ENCODE measurements around the gene EXOC8. TPM values are rescaled to one million over a fixed set of nuclear protein-coding genes. Genes with fewer than 3 reads are reported as not detected.

Gene EXOC8
- total and polyA plus RNA-seq, 2 experiments from 2014 or later: 4.9 to 12.6 TPM

DNA sequence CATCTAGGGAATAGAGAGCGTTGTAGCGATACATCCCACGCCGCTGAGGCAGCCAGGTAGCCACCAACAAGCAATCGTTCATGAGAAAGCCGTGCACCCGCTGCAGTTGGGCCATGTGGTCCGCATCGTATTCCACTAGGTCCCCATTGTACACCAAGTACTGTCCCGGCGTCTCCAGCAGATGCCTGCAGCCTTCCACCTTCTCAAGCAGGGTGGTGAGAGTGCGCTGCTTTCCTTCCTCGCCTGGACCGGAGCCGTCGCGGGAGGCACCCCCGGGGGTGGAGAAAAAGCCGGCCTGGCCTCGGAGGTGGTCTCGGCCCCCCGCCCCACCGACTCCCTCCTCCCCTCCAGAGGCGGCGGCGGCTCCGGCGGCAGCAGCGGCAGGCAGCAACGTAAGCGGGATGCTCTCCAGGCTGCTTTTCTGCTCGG, 595 bp downstream of the EXOC8 start:
- Histone ChIP-seq H3K27me3 (no peaks in the 10 kb centered on the region), H3K27ac (peak overlapping the region; percentile 61), H3K4me3 (peak overlapping the region; percentile 62), H3K36me3 (no peaks in the 10 kb centered on the region), H3K4me1 (ENCODE audit: low read depth) (peaks cover 43% of the 10 kb centered on the region), H3K9me3 (ENCODE audit: low read depth) (no peaks in the 10 kb centered on the region)
- TF ChIP-seq CTCF (IDR thresholded peaks at IDR 0.05; ENCODE audit: low read depth, low read length): no peak
- DNase-seq (ENCODE audit: low read depth in 1 of 2, low spot score in 1 of 2): no peak

DNA sequence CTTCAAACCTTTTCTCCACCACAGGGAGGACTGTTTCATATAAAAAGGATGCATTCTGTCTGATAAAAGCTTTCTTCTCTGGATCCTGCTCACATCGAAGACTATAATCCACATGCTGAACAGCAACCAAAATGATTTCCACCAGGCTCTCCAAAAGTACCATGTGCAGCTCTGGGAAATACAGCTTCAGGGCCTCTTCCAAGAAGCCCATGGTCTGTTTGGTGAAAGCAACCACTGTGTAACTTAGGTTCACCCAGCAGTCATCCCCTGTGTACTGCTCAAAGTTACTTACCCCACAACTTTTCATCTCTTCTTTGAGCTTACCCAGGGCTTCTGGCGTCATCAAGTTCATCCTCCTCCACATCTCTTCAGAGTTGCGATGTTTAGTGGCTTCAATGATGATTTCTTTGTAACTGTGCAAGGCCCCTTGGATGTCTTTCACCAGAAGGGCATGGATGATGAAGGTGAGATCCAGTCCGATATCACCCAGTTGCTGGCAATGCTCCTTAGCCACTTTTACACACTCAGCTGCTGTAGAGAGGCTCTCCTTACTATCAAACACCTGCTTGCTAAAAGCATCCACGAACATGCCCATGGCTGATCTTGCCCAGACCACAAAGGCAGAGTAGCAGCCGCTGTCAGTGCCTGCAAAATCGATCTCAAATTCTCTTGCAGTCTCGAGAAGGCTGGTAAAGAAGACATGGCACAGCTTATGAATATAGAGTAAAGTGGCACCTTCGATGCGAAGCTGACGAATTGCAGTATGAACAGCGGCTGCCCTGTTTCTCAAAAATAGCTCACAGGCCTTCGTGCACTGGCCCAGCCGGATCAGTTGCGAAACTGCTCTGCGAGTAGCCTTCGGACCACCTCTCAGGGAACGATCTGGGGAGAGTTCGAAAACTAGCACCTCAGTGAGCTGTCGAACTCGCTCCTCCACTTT, 1.7 kb downstream of the EXOC8 start:
- peak overlapping the region; percentile 62 for H3K4me3 ChIP-seq
- TF ChIP-seq CTCF (IDR thresholded peaks at IDR 0.05; ENCODE audit: low read depth, low read length): no peak
- H3K4me1 ChIP-seq (ENCODE audit: low read depth): peaks cover 43% of the 10 kb centered on the region
- H3K27me3 ChIP-seq: no peaks in the 10 kb centered on the region
- peak in 1 of 2 donors; percentile 29 for DNase-seq (ENCODE audit: low read depth in 1 of 2, low spot score in 1 of 2)
- H3K27ac ChIP-seq: peak overlapping the region; percentile 61
- no peaks in the 10 kb centered on the region for H3K9me3 ChIP-seq (ENCODE audit: low read depth)
- no peaks in the 10 kb centered on the region for H3K36me3 ChIP-seq

DNA sequence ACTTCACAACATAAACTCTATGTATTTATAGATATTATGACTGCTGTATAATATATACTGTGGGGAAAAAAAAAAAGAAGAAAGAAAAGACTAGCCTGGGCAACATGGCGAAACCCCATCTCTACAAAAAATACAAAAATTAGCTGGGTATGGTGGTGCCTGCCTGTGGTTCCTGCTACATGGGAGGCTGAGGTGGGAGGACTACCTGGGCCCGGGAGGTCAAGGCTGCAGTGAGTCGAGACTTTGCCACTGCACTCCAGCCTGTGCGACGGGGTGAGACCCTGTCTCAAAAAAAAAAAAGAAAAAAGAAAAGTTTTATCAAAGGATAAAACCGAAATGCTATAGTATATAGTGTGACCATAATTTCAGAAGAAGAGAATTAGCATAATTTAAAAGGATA, 2.7 kb downstream of the EXOC8 start:
- DNase-seq (ENCODE audit: low read depth in 1 of 2, low spot score in 1 of 2): no peak
- no peaks in the 10 kb centered on the region for H3K36me3 ChIP-seq
- H3K4me3 ChIP-seq: peak overlapping the region; percentile 62
- H3K27me3 ChIP-seq: no peaks in the 10 kb centered on the region
- H3K4me1 ChIP-seq (ENCODE audit: low read depth): peaks cover 43% of the 10 kb centered on the region
- no peaks in the 10 kb centered on the region for H3K9me3 ChIP-seq (ENCODE audit: low read depth)
- no peak for TF ChIP-seq CTCF (IDR thresholded peaks at IDR 0.05; ENCODE audit: low read depth, low read length)
- no peak overlapping the region for H3K27ac ChIP-seq

- DNase-seq (ENCODE audit: low read depth in 1 of 2, low spot score in 1 of 2): no peak
- no peak for TF ChIP-seq CTCF (IDR thresholded peaks at IDR 0.05; ENCODE audit: low read depth, low read length)
- Histone ChIP-seq H3K27me3 (no peaks in the 10 kb centered on the region), H3K9me3 (ENCODE audit: low read depth) (no peaks in the 10 kb centered on the region), H3K4me1 (ENCODE audit: low read depth) (peaks cover 41% of the 10 kb centered on the region), H3K4me3 (peak overlapping the region; percentile 10), H3K36me3 (no peaks in the 10 kb centered on the region), H3K27ac (no peak overlapping the region)
Observed at GRCh38 chr1:231334079-231334666, 3.5 kb downstream of the EXOC8 start.

DNA sequence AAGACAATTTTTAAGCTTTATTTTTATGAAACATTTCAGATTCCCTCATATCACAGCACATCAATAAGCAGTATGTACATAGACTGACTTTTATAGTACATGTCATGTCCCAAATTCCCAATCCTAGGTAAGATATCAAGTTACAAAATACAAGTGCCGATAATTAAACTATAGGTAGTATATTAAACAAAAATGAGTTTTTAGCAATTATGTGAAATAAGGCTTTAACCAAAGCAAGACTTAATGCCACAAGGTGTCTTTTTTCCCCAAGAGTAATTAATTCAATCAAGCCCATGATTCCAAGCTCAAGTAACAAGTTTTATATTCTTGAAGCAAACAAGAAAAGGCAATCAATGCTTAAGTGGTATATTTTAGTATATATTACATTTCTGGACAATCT, 4.9 kb downstream of the EXOC8 start:
- Histone ChIP-seq H3K4me3 (no peak overlapping the region), H3K27ac (no peak overlapping the region), H3K4me1 (ENCODE audit: low read depth) (peaks cover 38% of the 10 kb centered on the region), H3K9me3 (ENCODE audit: low read depth) (no peaks in the 10 kb centered on the region), H3K27me3 (no peaks in the 10 kb centered on the region), H3K36me3 (no peaks in the 10 kb centered on the region)
- TF ChIP-seq CTCF (IDR thresholded peaks at IDR 0.05; ENCODE audit: low read depth, low read length): no peak
- no peak for DNase-seq (ENCODE audit: low read depth in 1 of 2, low spot score in 1 of 2)

Measured in cardiac muscle cell (in vitro differentiated cells and primary cell).